HG03280 (cell line): Measurements from ENCODE around the gene PTAFR.

ENCODE experiments used
- ATAC-seq: cut with Tn5 transposase; IDR thresholded peaks from one replicate; pipeline ENCODE4 v1.9.1; 2021; ENCODE audit warnings: mild to moderate bottlenecking, moderate library complexity; ENCODE audit not compliant: unreplicated experiment

PTAFR gene, protein sequence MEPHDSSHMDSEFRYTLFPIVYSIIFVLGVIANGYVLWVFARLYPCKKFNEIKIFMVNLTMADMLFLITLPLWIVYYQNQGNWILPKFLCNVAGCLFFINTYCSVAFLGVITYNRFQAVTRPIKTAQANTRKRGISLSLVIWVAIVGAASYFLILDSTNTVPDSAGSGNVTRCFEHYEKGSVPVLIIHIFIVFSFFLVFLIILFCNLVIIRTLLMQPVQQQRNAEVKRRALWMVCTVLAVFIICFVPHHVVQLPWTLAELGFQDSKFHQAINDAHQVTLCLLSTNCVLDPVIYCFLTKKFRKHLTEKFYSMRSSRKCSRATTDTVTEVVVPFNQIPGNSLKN

DNA sequence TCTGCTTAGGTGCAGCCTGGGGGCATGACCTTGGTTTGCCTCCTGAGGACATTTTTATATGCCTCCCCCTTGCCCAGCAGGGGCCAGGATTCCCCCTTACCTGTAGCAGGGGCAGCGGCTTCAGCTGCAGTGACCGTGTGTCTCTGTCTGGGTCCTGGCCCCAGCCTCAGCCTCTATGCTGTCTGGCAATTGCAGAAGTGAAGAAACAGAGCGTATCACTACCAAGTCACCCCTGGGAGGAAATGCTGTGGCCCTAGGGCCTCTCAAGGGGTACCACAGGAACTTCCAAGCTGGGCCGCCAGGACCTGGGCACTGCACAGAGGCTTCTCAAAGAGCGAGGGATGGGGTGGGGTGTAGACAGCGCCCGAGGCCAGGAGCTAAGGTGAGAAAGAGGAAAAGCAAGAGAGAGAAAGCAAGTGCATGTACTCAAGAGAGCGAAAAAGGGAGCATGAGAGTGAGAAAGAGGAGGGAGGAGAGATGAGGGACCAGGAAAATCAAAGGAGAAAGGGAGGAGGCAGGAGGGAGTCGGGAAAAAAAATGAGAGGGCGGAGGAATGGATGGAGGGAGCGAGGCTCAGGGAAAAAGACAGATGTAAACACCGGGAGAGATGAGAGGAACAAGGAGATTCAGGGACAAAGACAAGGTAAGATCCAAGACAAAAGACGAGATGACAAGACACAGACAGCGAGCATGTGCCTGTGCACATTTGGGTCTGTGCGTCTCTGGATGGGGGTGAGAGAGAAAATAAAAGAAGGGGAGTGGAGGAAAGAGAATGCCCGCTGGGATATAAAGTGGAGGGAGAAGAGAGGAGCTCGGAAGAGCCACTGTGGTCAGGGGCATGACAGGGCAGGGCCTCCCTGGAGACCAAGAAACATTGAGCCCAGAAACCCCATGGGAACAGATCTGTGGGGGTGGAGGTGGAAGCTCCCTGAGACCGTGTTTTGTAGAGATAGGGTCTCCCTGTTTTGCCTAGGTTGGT, at the start of gene PTAFR:
PTAFR (minus strand) TSS at position 199 of the 979 bp plus-strand sequence. CDS start 25,669 bp downstream, outside the sequence.
- no peak for ATAC-seq

DNA sequence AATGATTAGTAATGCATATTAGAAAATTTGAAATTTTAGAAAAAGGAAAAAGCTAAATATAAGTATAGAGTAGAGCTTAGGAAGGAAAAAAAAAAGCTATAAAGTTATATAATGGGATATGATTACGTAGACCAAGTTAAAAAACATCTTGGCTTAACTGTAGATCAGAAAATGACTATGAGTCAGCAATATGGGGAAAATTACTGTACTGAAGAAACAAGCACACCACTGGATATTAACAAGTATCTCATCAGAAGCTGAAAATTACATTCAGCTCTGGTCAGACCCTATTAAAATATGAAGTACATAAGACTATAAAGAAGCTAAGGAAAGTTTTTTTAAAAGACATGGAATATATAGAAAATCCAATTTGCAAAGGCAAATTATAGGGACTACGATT, 36.8 kb upstream of the PTAFR start:
- ATAC-seq, result no peak

DNA sequence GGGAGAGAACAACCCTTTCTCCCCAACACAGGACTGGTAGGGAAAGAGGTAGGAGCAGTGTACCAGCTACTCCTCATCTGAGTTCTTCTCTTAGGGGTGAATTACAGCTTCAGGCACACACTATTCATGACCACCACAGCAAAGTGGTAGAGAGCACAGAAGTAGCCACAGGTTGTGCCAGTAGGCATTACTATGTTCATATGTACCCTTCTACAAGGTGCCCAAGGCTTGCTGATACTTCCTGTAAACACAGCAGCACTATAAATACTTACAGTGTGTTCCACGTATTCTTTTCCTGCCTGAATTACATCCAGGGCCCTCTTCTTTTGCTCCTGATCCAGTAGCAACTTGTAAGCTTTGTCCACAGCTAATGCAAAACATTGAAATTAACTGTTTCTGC, 33.2 kb upstream of the PTAFR start:
- no peak for ATAC-seq

DNA sequence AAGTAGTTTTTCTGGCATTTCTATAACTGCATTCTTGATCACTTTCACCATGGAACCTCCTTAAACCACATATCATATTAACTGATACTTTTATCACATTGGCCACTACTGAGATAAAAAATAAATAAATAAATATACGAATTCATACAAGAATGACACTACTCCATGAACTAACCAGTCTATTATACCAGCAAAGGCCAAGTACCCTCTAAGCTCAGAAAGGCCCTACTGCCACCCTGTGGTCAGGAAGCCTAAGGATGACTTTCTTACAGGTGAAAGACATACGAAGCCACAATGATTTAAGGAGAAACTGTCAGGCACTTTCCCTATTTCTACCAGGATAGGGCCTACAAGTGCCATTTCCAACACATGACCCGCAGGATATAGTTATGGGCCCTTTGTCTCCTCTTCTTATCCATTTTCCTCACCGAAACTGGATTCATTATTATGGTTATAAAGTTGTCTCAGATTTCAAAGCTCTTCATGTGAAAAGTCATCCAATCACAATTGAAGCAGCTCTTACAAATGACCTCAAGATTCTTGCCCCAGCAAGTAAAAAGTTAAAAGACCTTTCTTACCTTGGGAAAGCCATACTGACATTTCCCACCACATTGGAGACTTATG, 32.4 kb upstream of the PTAFR start:
- no peak for ATAC-seq

DNA sequence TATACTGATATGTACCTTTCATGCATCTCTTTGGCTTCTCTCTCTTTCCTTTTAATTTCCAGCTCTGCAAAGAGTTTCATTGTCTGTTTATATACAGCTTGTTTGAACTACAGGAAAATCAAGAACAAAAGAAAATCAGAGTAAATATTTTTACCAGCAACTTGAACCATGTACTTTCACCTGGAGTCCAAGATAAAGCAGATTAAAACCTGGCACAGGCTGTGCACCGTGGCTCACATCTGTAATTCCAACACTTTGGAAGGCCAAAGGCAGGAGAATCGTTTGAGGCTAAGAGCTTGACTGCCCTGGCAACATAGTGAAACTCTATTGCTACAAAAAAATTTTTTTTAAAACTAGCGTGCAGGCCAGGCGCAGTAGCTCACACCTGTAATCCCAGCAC, 28.8 kb upstream of the PTAFR start:
- no peak for ATAC-seq

DNA sequence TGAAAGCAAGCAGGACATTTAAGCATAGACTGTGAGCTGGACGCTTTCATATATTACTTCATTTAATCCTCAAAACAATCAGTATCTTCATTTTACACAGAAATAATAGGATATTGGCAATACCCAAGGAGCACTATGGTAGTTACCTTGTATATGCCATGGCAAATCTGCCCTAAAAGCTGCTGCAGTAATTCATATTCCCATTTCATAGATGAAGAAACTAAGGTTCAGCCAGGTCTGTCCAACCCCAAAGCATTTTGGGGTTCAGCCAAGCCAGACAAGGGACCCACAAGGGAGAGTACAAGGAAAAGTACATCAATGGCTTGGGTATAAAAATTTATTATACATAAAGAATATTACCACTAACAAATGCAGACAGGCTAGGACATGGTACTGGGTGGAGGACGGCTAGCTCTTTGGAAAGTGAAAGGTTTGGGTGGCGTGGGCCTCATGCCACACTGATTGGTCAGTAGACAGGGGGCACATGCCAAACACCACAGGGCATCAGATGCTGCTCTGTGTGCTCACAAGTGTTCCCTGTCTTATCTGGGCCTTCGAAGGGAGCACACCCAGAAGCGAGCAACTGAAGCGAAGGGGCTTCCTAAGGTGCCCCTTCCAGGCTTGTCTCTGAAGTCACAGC, 23.9 kb upstream of the PTAFR start:
- ATAC-seq, result no peak

DNA sequence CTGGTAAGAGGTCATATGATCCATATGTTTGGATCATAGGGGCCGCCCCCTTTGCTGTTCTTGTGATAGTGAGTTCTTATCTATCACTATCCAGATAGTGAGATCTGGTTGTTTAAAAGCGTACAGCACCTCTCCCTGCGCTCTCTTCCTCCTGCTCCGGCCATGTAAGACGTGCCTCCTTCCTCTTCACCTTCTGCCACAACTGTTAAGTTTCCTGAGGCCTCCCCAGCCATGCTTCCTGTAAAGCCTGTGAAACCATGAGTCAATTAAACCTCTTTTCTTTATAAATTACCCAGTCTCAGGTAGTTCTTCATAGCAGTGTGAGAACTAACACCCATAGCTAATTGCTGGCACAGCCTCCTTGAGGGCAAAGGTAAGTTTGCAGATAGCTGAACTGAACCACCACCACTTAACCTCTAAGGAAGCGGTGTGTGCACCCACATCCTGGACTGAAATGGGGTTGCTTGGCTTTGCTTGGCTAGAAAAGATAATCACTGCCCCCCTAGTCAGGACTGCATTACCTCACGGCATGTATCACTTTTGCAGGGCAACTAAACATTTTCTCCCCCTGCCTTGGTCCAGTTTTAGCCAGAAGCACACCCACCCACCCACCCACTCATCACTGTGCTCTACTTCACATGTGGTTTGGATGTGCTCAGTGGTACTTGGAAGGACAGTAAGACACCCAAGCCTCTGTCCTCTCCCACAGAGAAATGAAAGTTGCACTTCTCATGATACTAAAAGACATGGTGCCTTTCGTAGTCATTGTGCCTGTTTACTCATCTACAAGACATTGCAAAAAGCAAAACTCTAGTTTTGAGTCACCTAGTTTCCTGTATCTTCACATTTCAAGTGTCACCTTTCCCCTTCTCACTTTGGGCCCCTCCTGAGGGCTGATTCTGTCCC, 23.1 kb upstream of the PTAFR start:
- ATAC-seq, result peak; percentile 87

DNA sequence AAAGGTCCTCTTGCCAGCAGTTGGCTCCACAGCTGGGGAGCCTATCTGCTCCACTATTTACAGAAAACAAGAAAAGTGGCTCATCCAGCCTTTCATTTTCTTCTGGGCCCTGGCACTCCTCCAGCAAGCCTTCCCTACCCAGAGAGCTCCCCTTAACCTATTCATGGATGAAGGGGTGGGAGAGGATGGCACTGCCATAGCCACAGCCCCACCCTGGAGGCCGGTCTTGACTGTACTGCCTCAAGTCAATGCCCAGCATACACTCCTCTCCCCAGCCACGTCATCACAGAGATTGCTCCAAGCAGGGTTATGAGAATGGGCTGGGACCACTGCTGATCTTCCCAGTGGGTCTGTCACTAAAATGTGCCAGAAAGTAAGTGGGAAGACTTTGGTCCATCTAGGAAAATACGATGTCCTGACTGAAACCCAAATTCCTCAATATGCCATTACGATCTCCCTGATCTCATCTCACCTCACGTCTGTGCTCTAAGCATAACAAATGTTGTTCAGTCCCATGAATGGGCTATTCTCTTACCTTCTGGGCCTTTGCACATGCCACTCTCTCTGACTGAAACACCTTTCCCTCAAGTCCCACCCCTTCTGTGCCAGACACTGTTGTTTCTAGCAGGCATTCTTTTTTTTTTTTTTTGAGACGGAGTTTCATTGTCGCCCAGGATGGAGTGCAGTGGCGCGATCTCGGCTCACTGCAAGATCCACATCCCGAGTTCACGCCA, 21.4 kb upstream of the PTAFR start:
- no peak for ATAC-seq

DNA sequence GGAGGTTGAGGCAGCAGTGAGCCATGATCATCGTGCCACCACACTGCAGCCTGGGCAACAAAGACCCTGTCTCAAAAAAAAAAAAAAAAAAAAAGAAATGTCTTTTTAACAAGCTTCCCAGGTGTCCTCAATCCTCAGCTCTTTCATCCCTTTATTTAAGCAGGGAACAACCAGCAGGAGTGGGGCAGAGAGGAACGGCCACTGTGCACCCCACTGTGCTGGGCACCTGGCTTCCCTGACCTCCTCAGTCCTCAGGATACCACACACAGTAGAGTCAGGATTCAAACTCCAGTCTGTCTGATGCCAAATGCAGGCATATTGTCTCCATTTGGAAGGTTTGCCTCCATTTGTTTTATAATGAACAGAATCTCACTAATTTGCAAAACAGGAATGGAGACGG, 19.8 kb upstream of the PTAFR start:
- ATAC-seq, result no peak

DNA sequence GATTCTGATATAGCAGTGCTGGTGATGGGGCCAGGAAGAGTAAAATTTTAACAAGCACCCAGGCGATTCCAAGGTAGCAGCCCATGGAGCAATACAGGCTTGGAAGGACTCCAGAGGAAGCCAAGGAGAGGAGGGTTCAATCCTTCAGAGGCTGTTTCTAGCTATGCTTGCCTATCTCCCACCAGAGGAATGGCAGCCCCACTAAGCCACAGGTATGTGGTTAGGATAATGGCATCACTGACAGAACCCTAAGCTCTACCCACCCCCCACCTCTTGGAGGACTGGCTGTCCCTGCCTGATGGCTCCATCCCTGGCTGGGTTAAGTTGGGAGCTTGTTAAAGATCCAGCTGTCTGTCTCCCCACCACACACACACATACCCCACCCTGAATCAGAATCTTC, 19.3 kb upstream of the PTAFR start:
- no peak for ATAC-seq

DNA sequence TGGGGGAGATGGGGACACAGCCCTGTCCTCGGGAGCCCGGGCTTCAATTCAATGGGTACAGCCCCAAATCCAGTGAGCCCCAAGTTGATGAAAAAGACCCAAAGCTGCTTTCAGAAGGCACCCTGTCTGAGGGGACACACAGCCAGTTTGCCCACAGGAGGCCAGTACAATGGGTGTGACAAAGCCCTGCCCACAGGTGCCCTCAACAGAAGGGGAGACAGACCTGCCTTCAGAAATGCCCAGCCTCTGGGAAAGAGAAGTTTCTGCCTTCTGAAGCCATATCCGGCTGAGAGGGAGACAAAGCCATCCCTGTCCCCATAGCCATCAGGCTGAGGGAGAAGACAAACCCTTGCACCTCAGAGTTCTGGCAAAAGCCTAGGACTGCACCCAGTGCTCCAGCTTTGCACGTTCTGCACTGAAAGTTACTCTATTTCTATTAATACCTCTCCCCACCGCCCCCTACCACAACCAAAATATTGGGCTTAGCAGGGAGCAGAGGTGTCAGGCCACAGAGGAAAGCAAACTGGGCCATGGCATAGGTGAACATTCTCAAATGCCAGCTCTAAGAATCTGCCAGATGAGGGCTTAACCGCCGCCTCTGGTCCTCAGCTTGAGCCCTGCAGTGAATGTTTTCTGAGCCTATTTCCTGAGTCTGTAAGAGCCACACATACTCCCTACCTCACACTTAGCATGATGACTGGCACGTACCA, 18.0 kb upstream of the PTAFR start:
- ATAC-seq, result no peak

DNA sequence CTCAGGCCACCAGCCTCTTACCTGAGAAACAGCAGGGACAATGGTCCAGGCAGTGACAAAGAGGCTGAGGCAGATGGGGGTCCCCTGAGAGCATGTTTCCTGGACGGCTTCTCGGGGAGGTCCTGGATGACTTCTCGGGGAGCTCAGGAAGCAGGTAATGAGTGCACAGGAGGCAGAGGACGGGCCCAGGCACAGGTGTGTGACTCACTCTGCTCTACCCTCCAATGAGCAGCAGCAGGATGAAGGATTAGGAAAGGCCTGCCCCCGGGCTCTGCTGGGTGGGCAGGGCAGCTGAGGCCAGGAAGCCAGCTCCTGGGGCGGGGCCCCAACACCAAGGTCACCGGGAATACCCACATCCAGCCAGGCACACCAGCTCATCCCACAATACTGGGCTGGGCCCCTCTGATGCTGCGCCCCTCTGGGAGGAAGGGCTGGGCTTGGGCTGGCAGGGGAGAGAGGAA, 17.2 kb upstream of the PTAFR start:
- ATAC-seq, result no peak

DNA sequence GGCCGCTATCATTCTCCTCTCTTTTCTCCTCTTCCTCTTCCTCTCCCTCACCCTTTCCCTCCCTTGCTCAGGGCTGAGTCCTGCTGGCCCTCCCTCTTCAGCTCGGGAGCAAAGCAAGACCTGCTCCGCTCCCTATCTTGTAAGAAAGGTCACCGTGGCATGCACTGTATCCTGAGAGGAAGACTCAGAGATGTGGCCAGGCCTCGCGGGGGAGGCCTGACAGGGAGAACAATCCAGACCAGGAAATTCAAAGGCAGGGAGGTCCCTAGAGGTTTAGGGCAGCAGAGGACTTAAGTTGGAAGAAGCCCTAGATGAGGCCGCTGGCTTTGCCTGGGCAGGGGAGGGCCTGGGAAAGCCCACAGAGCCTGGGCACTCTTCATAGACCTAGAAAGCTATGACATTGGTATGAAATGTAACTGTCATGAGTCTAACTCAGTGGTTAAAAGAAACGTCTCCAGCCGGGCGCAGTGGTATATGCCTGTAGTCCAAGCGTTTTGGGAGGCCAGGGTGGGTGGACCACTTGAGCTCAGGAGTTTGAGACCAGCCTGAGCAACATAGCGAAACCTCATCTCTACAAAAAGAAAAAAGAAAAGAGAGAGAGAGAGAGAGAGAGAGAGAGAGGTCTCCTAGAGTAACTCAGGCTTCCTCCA, 14.6 kb upstream of the PTAFR start:
- ATAC-seq, result no peak

DNA sequence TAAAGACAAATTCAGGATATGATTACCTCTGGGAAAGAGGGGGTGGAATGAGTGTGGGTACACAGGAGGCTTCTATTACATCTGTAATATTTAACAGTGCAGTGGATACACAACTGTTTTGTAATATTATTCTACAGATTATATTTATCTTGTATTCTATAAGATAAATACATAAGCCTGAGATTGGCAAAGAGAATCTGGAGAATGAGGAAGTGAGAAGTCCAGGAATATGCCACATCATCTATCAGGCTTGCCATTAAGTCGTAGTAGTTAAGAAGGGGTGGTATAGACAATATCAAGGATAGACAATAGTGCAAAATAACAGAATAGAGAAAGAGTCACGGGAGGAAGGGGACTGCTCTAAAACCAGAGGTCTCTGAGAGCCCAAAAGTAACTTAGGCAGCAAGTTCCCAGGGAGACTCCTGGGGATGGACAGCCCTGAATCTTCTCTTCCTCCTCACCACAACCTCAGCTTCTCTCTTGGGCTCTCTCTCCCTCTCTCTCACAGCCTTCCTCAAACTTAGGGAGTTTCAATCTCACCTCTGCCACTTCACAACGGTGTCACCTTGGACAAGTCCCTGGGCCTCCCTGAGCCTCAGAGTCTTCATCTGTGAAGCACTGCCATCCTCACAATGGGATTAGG, 14.0 kb upstream of the PTAFR start:
- ATAC-seq, result no peak

DNA sequence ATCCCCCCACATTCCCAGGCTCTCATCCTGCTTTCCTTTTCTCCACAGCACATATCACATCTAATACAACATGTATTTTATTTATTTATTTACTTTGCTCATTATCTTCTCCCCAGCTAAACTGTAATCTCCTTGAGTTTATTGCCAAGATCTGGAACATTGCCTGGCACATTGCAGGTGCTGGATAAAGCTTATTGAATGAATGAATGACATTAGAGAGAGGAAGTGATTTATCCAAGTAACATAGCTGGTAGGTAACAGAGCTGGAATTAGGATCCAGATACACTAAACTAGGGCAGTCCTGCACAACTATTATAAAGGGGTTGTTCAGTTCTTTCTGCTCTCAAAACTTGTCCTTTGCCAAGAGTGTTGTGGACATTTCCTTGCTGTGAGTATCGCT, 8.6 kb upstream of the PTAFR start:
- ATAC-seq, result no peak

DNA sequence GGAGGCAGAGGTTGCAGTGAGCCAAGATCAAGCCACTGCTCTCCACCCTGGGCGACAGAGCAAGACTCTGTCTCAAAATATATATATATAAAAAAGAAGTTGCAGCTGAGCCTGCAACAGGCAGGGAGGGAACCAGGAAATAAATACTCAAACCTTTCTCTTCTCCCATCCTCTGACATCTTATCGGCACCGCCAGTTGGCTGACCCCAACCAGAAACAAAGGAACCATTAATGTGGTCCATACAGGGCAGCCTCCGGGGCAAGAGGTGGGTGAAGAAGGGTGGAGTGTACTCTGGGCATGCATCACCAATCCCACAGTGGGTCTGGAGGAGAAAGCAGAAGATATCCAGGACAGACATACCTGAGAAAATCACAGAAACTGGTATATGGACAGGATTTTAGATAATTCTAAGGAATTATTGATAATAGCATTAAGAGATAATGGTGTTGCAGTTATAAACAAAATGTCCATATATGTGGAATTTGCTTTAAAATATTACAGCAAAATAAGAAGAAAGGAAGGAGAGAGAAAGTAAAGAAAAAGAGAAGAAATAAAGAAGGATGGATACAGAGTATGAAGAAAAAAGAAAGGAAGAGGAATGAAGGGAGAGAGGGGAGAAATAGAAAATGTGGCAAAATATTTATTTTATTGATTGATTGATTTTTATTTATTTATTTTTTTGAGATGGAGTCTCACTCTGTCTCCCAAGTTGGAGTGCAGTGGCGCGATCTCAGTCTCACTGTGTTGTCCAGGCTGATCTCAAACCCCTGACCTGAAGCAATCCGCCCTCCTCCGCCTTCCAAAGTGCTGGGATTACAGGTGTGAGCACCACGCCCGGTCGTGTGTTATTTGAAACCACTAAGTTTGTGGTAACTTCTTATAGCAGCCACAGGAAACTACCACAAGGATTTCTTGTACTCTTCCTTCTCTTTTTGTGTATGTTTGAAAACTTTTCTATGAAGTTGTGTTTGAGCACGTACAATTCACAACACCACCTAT, 4.1 kb upstream of the PTAFR start:
- ATAC-seq, result no peak
